Left ventricle myocardium inferior (tissue), 1 donor: ENCODE data around the gene ORMDL3. TPM values are rescaled to one million over a fixed set of nuclear protein-coding genes. Genes with fewer than 3 reads are reported as not detected.

ENCODE experiments used
- DNase-seq: peaks from one replicate; pipeline ENCODE4 v3.0.0-alpha.2; 2020
- H3K27ac ChIP-seq: fragments of 200-600 bp; replicated peaks from 2 replicates; pipeline ENCODE4 v1.8.0; 2021
- H3K27me3 ChIP-seq: fragments of 200-600 bp; 2 replicates; pipeline ENCODE4 v1.8.0; 2021; ENCODE audit warnings: low read depth
- H3K36me3 ChIP-seq: fragments of 200-600 bp; 2 replicates; pipeline ENCODE4 v1.8.0; 2021
- H3K4me1 ChIP-seq: fragments of 200-600 bp; 2 replicates; pipeline ENCODE4 v1.8.0; 2021
- H3K4me3 ChIP-seq: fragments of 200-600 bp; 2 replicates; pipeline ENCODE4 v1.8.0; 2021; ENCODE audit warnings: mild to moderate bottlenecking, moderate library complexity
- H3K9me3 ChIP-seq: fragments of 200-600 bp; replicated peaks from 2 replicates; pipeline ENCODE4 v1.8.0; 2021
- intact Hi-C: fragments of 100-400 bp; cut with micrococcal nuclease; formaldehyde crosslinking; loops from one replicate; pipeline ENCODE4 v1.11.0; 2022
- long read RNA-seq: library from polyadenylated mRNA; unstranded; transcript quantifications from one replicate; pipeline ENCODE4 v2.0.0, GENCODE V29; 2021
- total RNA-seq: library from RNA; stranded (reverse); fragmentation: NEBNext Ultra II Directional; extraction: Animal tissue kit (Norgen Biotek cat#: 25700); gene quantifications from one replicate; pipeline ENCODE4 v1.2.1, GENCODE V29; 2021
- TF ChIP-seq, protein P1 (sequence below): fragments of 200-600 bp; IDR thresholded peaks from 2 replicates; pipeline ENCODE4 v1.8.0; 2021; ENCODE audit warnings: antibody characterized with exemption, mild to moderate bottlenecking, borderline replicate concordance
- donor health status: DM: no; HTN: yes; CAD: no; lungs with severe emphysema.

The ORMDL3 gene, protein sequence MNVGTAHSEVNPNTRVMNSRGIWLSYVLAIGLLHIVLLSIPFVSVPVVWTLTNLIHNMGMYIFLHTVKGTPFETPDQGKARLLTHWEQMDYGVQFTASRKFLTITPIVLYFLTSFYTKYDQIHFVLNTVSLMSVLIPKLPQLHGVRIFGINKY
- total RNA-seq: 44.7 TPM
- long read RNA-seq, partial matches to known transcripts: 0 of 5 reads
- long read RNA-seq, other reads (novel, unspliced or antisense): 4 of 5 reads

DNA sequence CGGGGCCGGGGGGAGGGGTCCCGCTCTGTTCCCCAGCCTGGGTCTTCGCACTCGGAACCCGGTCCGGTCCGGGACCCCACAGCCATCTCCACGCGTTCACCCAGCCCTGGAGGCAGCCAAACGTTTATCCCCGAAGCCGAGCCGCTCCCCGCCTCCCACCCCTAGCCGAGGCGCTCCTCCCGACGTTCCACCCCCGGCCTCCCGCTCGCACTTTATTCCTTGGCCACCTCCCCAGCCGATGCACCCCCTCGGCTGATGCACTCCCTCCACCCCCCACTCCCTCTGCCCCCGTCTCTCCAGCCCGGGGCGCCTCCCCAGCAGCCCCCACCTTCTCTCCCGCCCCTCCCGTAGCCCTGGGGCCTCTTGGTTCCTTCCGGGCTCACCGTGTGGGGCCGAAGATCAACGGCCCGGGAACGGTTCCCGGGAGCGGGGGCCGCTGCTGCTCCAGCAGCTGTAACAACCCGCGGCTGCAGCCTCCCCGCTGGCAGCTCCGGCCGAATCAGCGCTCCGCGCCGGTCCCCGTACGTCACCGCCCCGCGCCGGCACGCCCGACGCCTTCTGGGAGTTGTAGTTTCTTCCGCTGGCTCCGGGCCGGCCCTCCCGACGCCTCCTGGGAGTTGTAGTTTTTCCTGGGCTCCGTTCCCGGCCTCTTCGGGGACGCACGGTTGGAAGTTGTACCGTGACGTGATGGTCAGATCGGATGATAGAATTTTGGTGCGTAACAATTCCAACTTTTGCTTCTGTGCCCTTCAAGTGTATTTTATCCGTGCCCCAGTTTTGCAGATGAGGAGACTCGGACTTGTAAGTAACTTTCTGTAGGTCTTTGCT, at the start of gene ORMDL3, which contains the start of gene LRRC3C:
Gene ORMDL3 (minus strand): TSS at position 501 of the 828 bp plus-strand sequence. CDS start 3,398 bp downstream, outside the sequence.
Gene LRRC3C (plus strand): TSS at position 632 of the 828 bp plus-strand sequence. CDS start 13,792 bp downstream, outside the sequence.
- H3K4me3 ChIP-seq: peak within 1 kb of the TSS; percentile 87
- no peaks in the 10 kb centered on the region for H3K27me3 ChIP-seq
- peaks cover 87% of the 10 kb centered on the region for H3K4me1 ChIP-seq
- no peaks in the 10 kb centered on the region for H3K9me3 ChIP-seq
- intact Hi-C loops: no loop called here
- peaks cover 17% of the 10 kb centered on the region for H3K36me3 ChIP-seq
- peak; percentile 93 for DNase-seq
- TF ChIP-seq, protein P1, sequence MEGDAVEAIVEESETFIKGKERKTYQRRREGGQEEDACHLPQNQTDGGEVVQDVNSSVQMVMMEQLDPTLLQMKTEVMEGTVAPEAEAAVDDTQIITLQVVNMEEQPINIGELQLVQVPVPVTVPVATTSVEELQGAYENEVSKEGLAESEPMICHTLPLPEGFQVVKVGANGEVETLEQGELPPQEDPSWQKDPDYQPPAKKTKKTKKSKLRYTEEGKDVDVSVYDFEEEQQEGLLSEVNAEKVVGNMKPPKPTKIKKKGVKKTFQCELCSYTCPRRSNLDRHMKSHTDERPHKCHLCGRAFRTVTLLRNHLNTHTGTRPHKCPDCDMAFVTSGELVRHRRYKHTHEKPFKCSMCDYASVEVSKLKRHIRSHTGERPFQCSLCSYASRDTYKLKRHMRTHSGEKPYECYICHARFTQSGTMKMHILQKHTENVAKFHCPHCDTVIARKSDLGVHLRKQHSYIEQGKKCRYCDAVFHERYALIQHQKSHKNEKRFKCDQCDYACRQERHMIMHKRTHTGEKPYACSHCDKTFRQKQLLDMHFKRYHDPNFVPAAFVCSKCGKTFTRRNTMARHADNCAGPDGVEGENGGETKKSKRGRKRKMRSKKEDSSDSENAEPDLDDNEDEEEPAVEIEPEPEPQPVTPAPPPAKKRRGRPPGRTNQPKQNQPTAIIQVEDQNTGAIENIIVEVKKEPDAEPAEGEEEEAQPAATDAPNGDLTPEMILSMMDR: no peak
- peak within 1 kb of the TSS; percentile 92 for H3K27ac ChIP-seq

DNA sequence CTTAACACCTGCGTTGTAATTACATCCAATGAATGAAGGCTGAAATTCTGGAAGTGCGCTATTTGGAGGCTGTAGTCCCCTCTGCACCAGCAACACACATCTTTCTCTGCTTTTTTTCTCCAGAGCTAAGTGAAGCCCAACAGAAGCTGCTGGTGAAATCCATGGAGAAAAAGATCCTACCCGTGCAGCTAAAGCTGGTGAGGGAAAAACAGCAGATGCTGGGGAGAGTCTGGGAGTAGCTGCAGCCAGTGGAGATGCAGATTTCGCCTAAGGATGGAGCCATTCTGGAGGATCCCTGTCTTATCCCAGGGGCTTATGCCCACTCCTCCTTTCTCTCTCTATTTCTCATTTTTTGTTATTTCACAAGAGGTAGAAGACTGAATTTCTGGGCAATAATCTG, 48.4 kb upstream of the ORMDL3 start:
- DNase-seq: no peak
- H3K9me3 ChIP-seq: no peaks in the 10 kb centered on the region
- H3K4me3 ChIP-seq: no peak overlapping the region
- no peak overlapping the region for H3K27ac ChIP-seq
- TF ChIP-seq, protein P1: no peak
- intact Hi-C loops: no loop called here
- H3K27me3 ChIP-seq: peaks cover 74% of the 10 kb centered on the region
- H3K36me3 ChIP-seq: no peaks in the 10 kb centered on the region
- peaks cover 8% of the 10 kb centered on the region for H3K4me1 ChIP-seq

DNA sequence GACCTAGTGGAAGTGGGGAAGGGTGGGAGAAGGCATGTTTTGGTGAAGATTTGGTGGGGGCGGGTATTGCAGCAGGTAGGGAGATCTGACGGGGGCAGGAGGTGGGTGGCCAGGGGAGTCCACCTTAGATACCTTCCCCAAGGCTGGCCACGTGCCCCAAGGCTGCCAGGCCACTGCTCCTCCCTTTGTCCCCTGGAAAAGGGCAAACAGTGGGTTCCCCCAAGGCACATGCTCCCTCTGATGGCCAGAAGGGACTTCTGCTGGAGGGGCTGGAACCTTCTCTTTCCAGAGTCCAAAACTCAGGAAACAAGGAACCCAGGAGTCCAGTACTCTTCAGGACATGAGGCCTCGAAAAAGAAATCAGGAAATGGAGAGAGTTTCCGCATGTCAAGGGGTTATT, 47.0 kb upstream of the ORMDL3 start:
- H3K9me3 ChIP-seq: no peaks in the 10 kb centered on the region
- no peak for DNase-seq

DNA sequence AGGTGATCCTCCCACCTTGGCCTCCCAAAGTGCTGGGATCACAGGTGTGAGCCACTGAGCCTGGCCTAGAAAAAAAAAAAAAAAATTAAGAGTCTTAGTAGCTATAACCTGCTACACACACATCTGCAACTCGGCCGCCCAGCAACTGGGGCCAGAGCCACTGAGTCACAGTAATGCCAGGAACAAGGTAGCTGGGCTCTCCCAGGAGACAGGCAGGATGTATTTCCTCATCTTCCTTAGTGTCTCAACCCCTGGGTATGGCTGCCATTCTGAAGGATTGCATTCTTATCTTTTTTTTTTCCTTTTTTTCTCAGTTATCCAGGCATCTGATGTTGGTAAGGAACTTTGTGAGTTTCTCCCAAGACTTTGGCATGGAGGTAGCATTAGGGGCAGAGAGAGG, 46.1 kb upstream of the ORMDL3 start:
- no peak overlapping the region for H3K27ac ChIP-seq
- H3K36me3 ChIP-seq: no peaks in the 10 kb centered on the region
- intact Hi-C loops: no loop called here
- TF ChIP-seq, protein P1: no peak
- no peaks in the 10 kb centered on the region for H3K9me3 ChIP-seq
- no peak overlapping the region for H3K4me3 ChIP-seq
- no peaks in the 10 kb centered on the region for H3K4me1 ChIP-seq
- no peak for DNase-seq
- H3K27me3 ChIP-seq: peaks cover 89% of the 10 kb centered on the region

More for the DNA sequence above, 47.0 kb upstream of the ORMDL3 start:
- intact Hi-C loops: no loop called here
- TF ChIP-seq, protein P1: no peak
- no peaks in the 10 kb centered on the region for H3K36me3 ChIP-seq
- H3K27me3 ChIP-seq: peaks cover 85% of the 10 kb centered on the region
- H3K4me3 ChIP-seq: no peak overlapping the region
- no peaks in the 10 kb centered on the region for H3K4me1 ChIP-seq
- no peak overlapping the region for H3K27ac ChIP-seq

DNA sequence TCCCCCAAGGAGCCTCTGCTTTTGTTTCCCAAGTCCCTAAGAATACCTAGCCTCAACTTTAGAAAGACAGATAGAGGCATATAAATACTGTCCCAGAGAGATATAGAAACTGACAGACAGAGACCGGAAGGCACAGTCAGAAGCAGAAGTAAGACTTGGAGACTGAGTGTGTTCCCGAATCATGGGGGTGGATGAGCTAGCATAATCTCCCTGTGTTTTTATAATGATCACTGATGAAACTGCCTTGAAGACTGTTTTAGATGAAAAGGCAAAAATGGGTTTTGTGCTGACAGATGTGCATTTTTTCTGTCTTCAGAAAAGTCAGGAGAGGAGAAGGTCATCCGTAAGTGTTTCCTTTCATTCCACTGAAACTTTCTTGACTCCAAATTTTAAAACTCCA, 44.9 kb upstream of the ORMDL3 start:
- intact Hi-C loops: no loop called here
- Histone ChIP-seq H3K4me1 (no peaks in the 10 kb centered on the region), H3K36me3 (no peaks in the 10 kb centered on the region), H3K9me3 (no peaks in the 10 kb centered on the region), H3K4me3 (no peak overlapping the region), H3K27me3 (peaks cover 81% of the 10 kb centered on the region), H3K27ac (no peak overlapping the region)
- TF ChIP-seq, protein P1: no peak
- DNase-seq: no peak
